K562 (cell line): Measurements from ENCODE around the gene TENM4.

Experiments
- CTCF ChIP-seq, 3 experiments: IDR thresholded peaks in 2 of 3; conservative IDR thresholded peaks in 1 of 3; 2 replicates each; pipeline ENCODE4 v1.5.1; 2011 to 2012; ENCODE audit warnings: low read length in 3 of 3, mild to moderate bottlenecking in 3 of 3, control low read depth in 2 of 3, improper control_type of control experiment in 1 of 3, inconsistent platforms in 1 of 3, low read depth in 1 of 3, mixed read lengths in 1 of 3, moderate library complexity in 1 of 3; ENCODE audit not compliant: insufficient read depth in 2 of 3
- EP300 ChIP-seq: IDR thresholded peaks from 2 replicates; pipeline ENCODE4 v1.6.1; 2012; ENCODE audit warnings: low read length, improper control_type of control experiment
- MAFK ChIP-seq: IDR thresholded peaks from 2 replicates; pipeline ENCODE4 v1.6.1; 2011; ENCODE audit warnings: low read length, improper control_type of control experiment
- RFX5 ChIP-seq: IDR thresholded peaks from 2 replicates; pipeline ENCODE4 v1.6.1; 2011; ENCODE audit warnings: low read depth, mild to moderate bottlenecking, improper control_type of control experiment, low read length

- TF ChIP-seq RFX5 = no peak
- TF ChIP-seq EP300 = no peak
- no peak for TF ChIP-seq CTCF (IDR thresholded peaks at IDR 0.05 in 2 of 3, conservative IDR thresholded peaks at IDR 0.05 in 1 of 3; ENCODE audit: insufficient read depth in 2 of 3, low read depth in 1 of 3, low read length in 3 of 3)
- no peak for TF ChIP-seq MAFK
These were observed 508.1 kb downstream of the TENM4 start for GRCh38 chr11:78932757-78933156.
